ENCODE measurements around the gene COG5. TPM values are rescaled to one million over a fixed set of nuclear protein-coding genes. Genes with fewer than 3 reads are reported as not detected.

The COG5 gene
- total and polyA plus RNA-seq, 4 donors = 4.1 to 27.1 (median 8.4) TPM

GRCh38 chr7:107309296-107309695, 254.4 kb downstream of the COG5 start:
- no peaks in the 10 kb centered on the region for H3K4me1 ChIP-seq (ENCODE audit: control insufficient read depth in 4 of 4, insufficient read depth in 4 of 4, low read length in 3 of 4)
- peaks cover 0 to 6% (median 0%) of the 10 kb centered on the region in 4 donors for H3K36me3 ChIP-seq (ENCODE audit: control insufficient read depth in 4 of 4, insufficient read depth in 3 of 4, low read depth in 1 of 4, low read length in 3 of 4)
- no peak overlapping the region for H3K27ac ChIP-seq (ENCODE audit: low read depth in 1 of 2, low read length in 2 of 2)
- no peaks in the 10 kb centered on the region for H3K27me3 ChIP-seq (ENCODE audit: control insufficient read depth in 4 of 4, insufficient read depth in 4 of 4, low read length in 3 of 4)
- TF ChIP-seq ATF3 (IDR thresholded peaks at IDR 0.05) (no peak), MAX (IDR thresholded peaks at IDR 0.05) (no peak), HNF4G (IDR thresholded peaks at IDR 0.05) (no peak), RXRA (IDR thresholded peaks at IDR 0.05) (no peak), YY1 (IDR thresholded peaks at IDR 0.05) (no peak)
- H3K4me3 ChIP-seq (ENCODE audit: low read depth in 1 of 3, low read length in 3 of 3) = no peak overlapping the region
- no peak for DNase-seq (ENCODE audit: low spot score)
- 96% methylated on average over 1 of the region's 1 CpG for WGBS
- H3K9me3 ChIP-seq (ENCODE audit: control insufficient read depth in 4 of 4, low read length in 3 of 4) = peaks cover 0 to 2% (median 0%) of the 10 kb centered on the region in 4 donors
- no peak overlapping the region for H3K9ac ChIP-seq (ENCODE audit: low read depth in 1 of 2, low read length in 2 of 2)

GRCh38 chr7:107304636-107305035, 259.1 kb downstream of the COG5 start:
- H3K9me3 ChIP-seq (ENCODE audit: control insufficient read depth in 4 of 4, low read length in 3 of 4) = peaks cover 0 to 2% (median 0%) of the 10 kb centered on the region in 4 donors
- H3K27ac ChIP-seq (ENCODE audit: low read depth in 1 of 2, low read length in 2 of 2) = no peak overlapping the region
- no peaks in the 10 kb centered on the region for H3K27me3 ChIP-seq (ENCODE audit: control insufficient read depth in 4 of 4, insufficient read depth in 4 of 4, low read length in 3 of 4)
- H3K4me1 ChIP-seq (ENCODE audit: control insufficient read depth in 4 of 4, insufficient read depth in 4 of 4, low read length in 3 of 4) = no peaks in the 10 kb centered on the region
- peaks cover 0 to 6% (median 0%) of the 10 kb centered on the region in 4 donors for H3K36me3 ChIP-seq (ENCODE audit: control insufficient read depth in 4 of 4, insufficient read depth in 3 of 4, low read depth in 1 of 4, low read length in 3 of 4)
- H3K4me3 ChIP-seq (ENCODE audit: low read depth in 1 of 3, low read length in 3 of 3) = no peak overlapping the region
- WGBS = 88% methylated on average over 3 of the region's 3 CpGs
- TF ChIP-seq RXRA (IDR thresholded peaks at IDR 0.05) (no peak), SP1 (IDR thresholded peaks at IDR 0.05) (no peak), TAF1 (conservative IDR thresholded peaks at IDR 0.05) (no peak), FOXA1 (IDR thresholded peaks at IDR 0.05) (no peak), NR2F2 (IDR thresholded peaks at IDR 0.05) (no peak), ATF3 (IDR thresholded peaks at IDR 0.05) (no peak), FOXA2 (IDR thresholded peaks at IDR 0.05) (no peak), REST (IDR thresholded peaks at IDR 0.05) (no peak), CTCF (IDR thresholded peaks at IDR 0.05; ENCODE audit: low read depth, low read length, missing input control) (no peak), JUND (IDR thresholded peaks at IDR 0.05) (no peak), HNF4G (IDR thresholded peaks at IDR 0.05) (no peak), ZBTB33 (IDR thresholded peaks at IDR 0.05) (no peak), HNF4A (conservative IDR thresholded peaks at IDR 0.05) (no peak)
- no peak for DNase-seq (ENCODE audit: low spot score)
- H3K9ac ChIP-seq (ENCODE audit: low read depth in 1 of 2, low read length in 2 of 2) = no peak overlapping the region
